Ovary (tissue), 9 donors: Measurements from ENCODE around the gene CELF2. TPM values are rescaled to one million over a fixed set of nuclear protein-coding genes. Genes with fewer than 3 reads are reported as not detected.
"Not testable (repeated sequence)": the region's sequence is repeated elsewhere in the genome, so short reads cannot be mapped to it uniquely, and the experiment has no call there.

Experiments
- DNase-seq, 5 donors: peaks; one replicate each; pipeline ENCODE4 v3.0.0-alpha.2; 2019 to 2020
- H3K27ac ChIP-seq, 2 donors: fragments of 200-600 bp; one replicate each; pipeline versions ENCODE4 v1.5.1 to v1.8.0; 2019 to 2022
- H3K27me3 ChIP-seq: fragments of 200-600 bp; one replicate; pipeline ENCODE4 v1.8.0; 2022
- H3K36me3 ChIP-seq: fragments of 200-600 bp; sonication (generic); one replicate; pipeline ENCODE4 v1.5.1; 2019
- H3K4me1 ChIP-seq: one replicate; pipeline ENCODE4 v1.8.1; 2013; ENCODE audit warnings: mild to moderate bottlenecking, moderate library complexity; ENCODE audit not compliant: insufficient read depth
- H3K4me3 ChIP-seq: fragments of 200-600 bp; sonication (generic); one replicate; pipeline ENCODE4 v1.5.1; 2017
- H3K9me3 ChIP-seq, 2 donors: fragments of 200-600 bp in 1 of 2; sonication (generic) in 1 of 2; one replicate each; pipeline versions ENCODE4 v1.5.1 to v1.8.1; 2013 to 2019; ENCODE audit warnings: mild to moderate bottlenecking in 1 of 2, moderate library complexity in 1 of 2
- CTCF ChIP-seq, 3 donors: fragments of 450-650 bp in 2 of 3; fragments of 200-600 bp in 1 of 3; IDR thresholded peaks; one replicate each; pipeline versions ENCODE4 v1.5.1 to v1.8.0; 2016 to 2022; ENCODE audit warnings: antibody characterized with exemption in 3 of 3, mild to moderate bottlenecking in 1 of 3
- EP300 ChIP-seq: sonication (generic); formaldehyde crosslinking; IDR thresholded peaks from one replicate; pipeline ENCODE4 v1.6.1; 2017; ENCODE audit warnings: antibody characterized with exemption
- POLR2A ChIP-seq: fragments of 450-650 bp; IDR thresholded peaks from one replicate; pipeline ENCODE4 v1.6.1; 2017; ENCODE audit warnings: antibody characterized with exemption, mild to moderate bottlenecking, moderate library complexity
- WGBS, 3 donors: extraction: QIAGEN DNeasy Blood & Tissue Kit in 1 of 3; methylation state at CpG; one replicate each; pipeline versions ENCODE4 v1.1.5 to v1.1.7; 2013 to 2017; 5-methylcytosine and 5-hydroxymethylcytosine counted together
- intact Hi-C, 4 donors: fragments of 100-400 bp; cut with DNase I; formaldehyde crosslinking; loops; one replicate each; pipeline versions ENCODE4 v1.11.0 to v1.15.1; 2022 to 2023
- polyA plus RNA-seq, 2 donors: library from polyadenylated mRNA; stranded (reverse); fragments of 200-250 nt in 1 of 2; fragments of 350-450 nt in 1 of 2; fragmentation: Illumina TruSeq in 1 of 2; extraction: RNeasy Lipid Tissue Mini Kit (QIAGEN cat#74804) in 1 of 2; gene quantifications; one replicate each; pipeline ENCODE4 v1.2.3, GENCODE V29; 2013 to 2014
- total RNA-seq, 7 donors: library from RNA; depleted of rRNA in 2 of 7; stranded (reverse); fragments of >200 nt in 2 of 7; fragmentation: NEBNext Ultra II Directional in 3 of 7; extraction: Animal tissue kit (Norgen Biotek cat#: 25700) in 3 of 7; gene quantifications; one replicate each; pipeline versions ENCODE4 v1.1.0 to v1.2.4, GENCODE V29; 2016 to 2023
- donor health status: DM: no; HTN: no; CAD: no; lungs with moderate emphysema.
- donor health status: DM: no; HTN: no; CAD: no.
- donor health status: Bipolar disorder and iron deficiency.
- donor health status: DM: yes; HTN: yes; CAD: no.
- donor health status: DM: no; HTN: no; CAD: no.
- donor health status: DM: yes; HTN: yes; CAD: no.

Gene CELF2
- total and polyA plus RNA-seq, 9 donors: 38.8 to 107 (median 69.0) TPM

GRCh38 chr10:10996966-10997620 lies 20.6 kb upstream of the CELF2 start:
- no peak for DNase-seq
- WGBS, 3 donors: 58 to 60% (median 59%) methylated on average over 7 of the region's 7 CpGs
- Histone ChIP-seq H3K27me3 (no peaks in the 10 kb centered on the region), H3K27ac (no peak overlapping the region), H3K4me1 (no peaks in the 10 kb centered on the region), H3K9me3 (no peaks in the 10 kb centered on the region), H3K4me3 (no peak overlapping the region), H3K36me3 (no peaks in the 10 kb centered on the region)
- TF ChIP-seq POLR2A: no peak
- no peak for TF ChIP-seq EP300
- TF ChIP-seq CTCF (IDR thresholded peaks at IDR 0.05): no peak
- intact Hi-C loops: no loop called here

GRCh38 chr10:10999501-10999900 lies 18.2 kb upstream of the CELF2 start:
- H3K4me1 ChIP-seq, H3K4me3 ChIP-seq, H3K27ac ChIP-seq, intact Hi-C loops, DNase-seq, H3K9me3 ChIP-seq, H3K27me3 ChIP-seq, H3K36me3 ChIP-seq: not testable (repeated sequence)
- WGBS, 3 donors: 89 to 94% (median 92%) methylated on average over 4 of the region's 4 CpGs

GRCh38 chr10:11002485-11002884 lies 15.2 kb upstream of the CELF2 start:
- DNase-seq: no peak
- Histone ChIP-seq H3K27ac (no peak overlapping the region), H3K36me3 (no peaks in the 10 kb centered on the region), H3K4me3 (no peak overlapping the region), H3K27me3 (no peaks in the 10 kb centered on the region), H3K9me3 (no peaks in the 10 kb centered on the region), H3K4me1 (no peaks in the 10 kb centered on the region)
- intact Hi-C loops: no loop called here
- TF ChIP-seq CTCF (IDR thresholded peaks at IDR 0.05): no peak
- TF ChIP-seq EP300: no peak
- TF ChIP-seq POLR2A: no peak
- 88 to 91% (median 89%) methylated on average over 5 of the region's 5 CpGs for WGBS, 3 donors

GRCh38 chr10:11002916-11003315 lies 14.8 kb upstream of the CELF2 start:
- TF ChIP-seq POLR2A (no peak), EP300 (no peak), CTCF (IDR thresholded peaks at IDR 0.05) (no peak)
- Histone ChIP-seq H3K9me3 (no peaks in the 10 kb centered on the region), H3K4me3 (no peak overlapping the region), H3K36me3 (no peaks in the 10 kb centered on the region), H3K27ac (no peak overlapping the region), H3K27me3 (no peaks in the 10 kb centered on the region), H3K4me1 (no peaks in the 10 kb centered on the region)
- 87 to 95% (median 89%) methylated on average over 3 of the region's 3 CpGs for WGBS, 3 donors
- intact Hi-C loops: no loop called here
- DNase-seq: no peak

- H3K27me3 ChIP-seq: no peaks in the 10 kb centered on the region
- intact Hi-C loops: no loop called here
- no peak overlapping the region for H3K27ac ChIP-seq
- no peaks in the 10 kb centered on the region for H3K4me1 ChIP-seq
- WGBS, 3 donors: 88 to 96% (median 94%) methylated on average over 4 of the region's 4 CpGs
- H3K36me3 ChIP-seq: no peaks in the 10 kb centered on the region
- DNase-seq: no peak
- TF ChIP-seq CTCF (IDR thresholded peaks at IDR 0.05) (no peak), POLR2A (no peak), EP300 (no peak)
- no peak overlapping the region for H3K4me3 ChIP-seq
- H3K9me3 ChIP-seq: no peaks in the 10 kb centered on the region
These were observed 14.0 kb upstream of the CELF2 start for GRCh38 chr10:11003679-11004078.
